HFF-Myc (cell line): ENCODE data around the gene ROM1.

Experiments used
- DNase-seq: peaks from one replicate; pipeline ENCODE4 v3.0.0-alpha.2; 2011; ENCODE audit warnings: low read depth; ENCODE audit errors: extremely low read depth
- H3K4me3 ChIP-seq: replicated peaks from 2 replicates; pipeline ENCODE4 v1.5.1; 2011; ENCODE audit warnings: low read depth, mild to moderate bottlenecking, control low read depth, low read length
- CTCF ChIP-seq: IDR thresholded peaks from 2 replicates; pipeline ENCODE4 v1.5.1; 2012; ENCODE audit warnings: mild to moderate bottlenecking, low read depth, low read length, control low read depth; ENCODE audit errors: missing control alignments

ROM1 gene

GRCh38 chr11:62603776-62604299, 9.2 kb upstream of the ROM1 start:
- DNase-seq, result no peak
- TF ChIP-seq CTCF, result no peak

GRCh38 chr11:62604460-62605120, 8.5 kb upstream of the ROM1 start:
- TF ChIP-seq CTCF, result no peak
- no peak for DNase-seq
- H3K4me3 ChIP-seq, result no peak overlapping the region

More at GRCh38 chr11:62603776-62604299, 9.2 kb upstream of the ROM1 start:
- H3K4me3 ChIP-seq, result no peak overlapping the region

- no peak for TF ChIP-seq CTCF
Observed at GRCh38 chr11:62605467-62605866, 7.6 kb upstream of the ROM1 start.

GRCh38 chr11:62605902-62606301, 7.2 kb upstream of the ROM1 start:
- no peak for DNase-seq

More at GRCh38 chr11:62605467-62605866, 7.6 kb upstream of the ROM1 start:
- H3K4me3 ChIP-seq, result no peak overlapping the region
- DNase-seq, result no peak

GRCh38 chr11:62607714-62608113, 5.3 kb upstream of the ROM1 start:
- no peak for DNase-seq
- TF ChIP-seq CTCF, result no peak

More at GRCh38 chr11:62605902-62606301, 7.2 kb upstream of the ROM1 start:
- no peak for TF ChIP-seq CTCF
- H3K4me3 ChIP-seq, result no peak overlapping the region

GRCh38 chr11:62608776-62609175, 4.3 kb upstream of the ROM1 start:
- TF ChIP-seq CTCF, result no peak
- H3K4me3 ChIP-seq, result no peak overlapping the region
- no peak for DNase-seq

More at GRCh38 chr11:62607714-62608113, 5.3 kb upstream of the ROM1 start:
- no peak overlapping the region for H3K4me3 ChIP-seq
